DMS153 treated with DMSO at 0.1 percent for 48 hours (cell line): ENCODE data around the gene BAX.

Experiments
- DNase-seq: peaks from one replicate; lab custom pipeline; 2025; ENCODE audit not compliant: unreplicated experiment; lab: John Stamatoyannopoulos, UW

Gene BAX

GRCh38 chr19:48977061-48977460, 22.4 kb downstream of the BAX start:
- no peak for DNase-seq

- DNase-seq, result no peak
These were observed 27.6 kb downstream of the BAX start for GRCh38 chr19:48982280-48982679.

DNA sequence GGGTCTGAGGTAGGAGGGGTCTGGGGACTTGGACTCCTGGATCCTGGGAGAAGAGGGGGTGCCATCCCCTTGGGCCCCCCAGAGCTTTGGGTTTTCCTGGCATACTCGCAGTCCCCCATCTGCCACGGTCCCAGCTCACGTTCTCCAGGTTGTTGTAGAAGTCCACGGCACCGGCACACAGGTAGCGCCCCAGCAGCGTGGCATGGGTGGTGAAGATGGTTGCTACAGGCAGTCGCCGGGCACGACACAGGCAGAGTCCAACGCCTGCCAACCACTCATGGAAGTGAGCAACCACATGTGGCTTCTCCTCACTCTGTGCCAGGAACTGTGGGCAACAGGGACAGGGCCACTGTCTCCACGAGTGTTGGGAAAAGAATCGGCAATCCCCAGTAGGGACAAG, 31.0 kb downstream of the BAX start:
- DNase-seq, result no peak

DNA sequence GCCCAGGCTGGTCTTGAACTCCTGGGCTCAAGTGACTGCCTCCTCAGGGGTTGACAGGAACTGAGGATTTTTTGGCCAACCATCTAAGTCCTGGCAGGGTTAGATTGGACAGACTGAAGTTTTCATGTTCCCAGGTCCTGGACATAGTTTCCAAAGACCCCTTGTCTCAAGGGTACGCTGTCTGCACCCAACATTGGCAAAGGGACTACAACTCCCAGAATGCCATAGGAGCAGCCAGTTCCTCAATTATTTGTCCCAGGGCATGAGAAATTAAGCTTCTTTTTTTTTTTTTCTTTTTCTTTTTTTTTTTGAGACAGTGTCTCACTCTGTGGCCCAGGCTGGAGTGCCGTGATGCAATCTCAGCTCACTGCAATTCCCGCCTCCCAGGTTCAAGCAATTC, 31.5 kb downstream of the BAX start:
- DNase-seq, result no peak

DNA sequence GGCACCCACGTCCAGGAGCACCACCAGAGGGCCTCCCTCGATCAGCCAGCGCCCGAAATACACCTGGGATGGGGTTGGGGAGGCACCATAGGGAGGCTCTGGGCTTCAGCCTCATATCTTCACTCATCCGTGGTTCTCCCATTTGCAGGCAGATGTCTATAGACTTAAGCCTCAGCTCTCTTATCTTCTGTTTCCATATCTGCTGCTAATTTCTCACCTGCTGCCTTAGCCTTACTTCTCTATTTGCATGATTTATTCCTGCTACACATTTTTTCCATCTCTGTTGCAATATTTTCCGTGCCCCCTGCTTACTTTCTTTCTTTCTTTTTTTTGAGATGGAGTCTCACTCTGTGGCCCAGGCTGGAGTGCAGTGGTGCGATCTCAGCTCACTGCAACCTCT, 32.6 kb downstream of the BAX start:
- DNase-seq, result no peak

GRCh38 chr19:48988286-48988685, 33.6 kb downstream of the BAX start:
- no peak for DNase-seq

DNA sequence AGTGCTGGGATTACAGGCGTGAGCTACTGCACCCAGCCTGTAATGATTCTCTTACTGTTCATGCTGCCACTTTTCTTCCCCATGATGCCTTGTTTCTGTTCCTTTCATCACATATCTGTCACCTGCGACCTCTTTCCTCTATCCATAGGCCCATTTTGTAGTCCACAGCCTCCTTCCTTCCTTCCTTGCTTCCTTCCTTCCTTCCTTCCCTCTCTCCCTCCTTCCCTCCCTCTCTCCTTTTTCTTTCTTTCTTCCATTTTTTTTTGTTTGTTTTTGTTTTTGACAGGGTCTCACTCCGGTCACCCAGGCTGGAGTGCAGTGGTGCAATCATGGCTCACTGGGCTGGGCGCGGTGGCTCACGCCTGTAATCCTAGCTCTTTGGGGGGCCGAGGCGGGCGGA, 34.2 kb downstream of the BAX start:
- DNase-seq, result no peak

GRCh38 chr19:48989701-48990291, 35.1 kb downstream of the BAX start:
- DNase-seq, result no peak

DNA sequence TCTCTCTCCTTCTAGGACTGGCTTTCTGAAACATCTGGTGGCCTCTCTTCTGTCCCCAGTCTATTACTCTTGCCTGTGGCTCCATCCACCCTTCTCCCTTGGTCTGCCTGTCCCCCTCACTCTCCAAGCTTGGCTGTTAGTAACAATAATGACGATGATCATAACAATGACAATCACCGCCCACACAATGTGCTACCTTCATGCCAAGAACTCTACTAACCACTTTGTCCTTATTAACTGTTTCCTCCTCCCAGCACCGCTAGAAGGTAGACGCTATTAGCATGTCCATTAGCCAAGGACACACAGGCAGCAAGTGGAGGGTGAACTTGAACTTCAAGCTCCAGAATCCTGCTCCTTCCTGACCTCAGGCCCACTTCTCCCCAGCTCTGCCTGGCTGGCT, 35.7 kb downstream of the BAX start:
- DNase-seq, result no peak

DNA sequence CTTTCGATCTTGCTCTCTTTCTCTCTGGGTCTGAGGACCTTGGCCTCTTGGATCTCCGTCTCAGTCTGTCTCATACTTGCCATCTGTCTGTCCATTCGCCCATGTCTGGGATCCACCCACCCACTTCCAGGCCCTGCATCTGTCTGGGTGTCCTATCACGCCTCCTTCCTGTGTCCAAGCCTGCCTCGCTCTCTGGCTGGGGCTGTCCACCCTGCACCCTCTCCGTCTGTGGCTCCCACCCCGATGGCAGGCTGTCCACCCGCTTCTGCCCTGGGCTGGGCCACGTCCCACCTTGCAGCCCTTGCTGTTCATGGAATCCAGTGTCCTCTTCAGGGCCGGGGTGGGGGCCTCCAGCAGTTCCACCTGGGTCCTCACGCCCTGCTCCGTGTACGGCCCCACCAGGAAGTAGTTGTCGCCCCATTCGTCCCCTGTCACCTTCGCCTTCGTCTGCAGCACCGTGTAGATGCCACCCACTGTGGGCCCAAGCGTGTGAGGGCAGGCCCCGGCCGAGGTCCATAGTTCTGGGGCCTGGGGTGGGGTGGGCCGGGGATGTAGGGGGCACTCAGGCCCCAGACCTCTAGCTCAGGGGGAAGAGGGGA, 36.4 kb downstream of the BAX start:
- DNase-seq, result no peak

GRCh38 chr19:48991873-48992580, 37.4 kb downstream of the BAX start:
- DNase-seq, result no peak

DNA sequence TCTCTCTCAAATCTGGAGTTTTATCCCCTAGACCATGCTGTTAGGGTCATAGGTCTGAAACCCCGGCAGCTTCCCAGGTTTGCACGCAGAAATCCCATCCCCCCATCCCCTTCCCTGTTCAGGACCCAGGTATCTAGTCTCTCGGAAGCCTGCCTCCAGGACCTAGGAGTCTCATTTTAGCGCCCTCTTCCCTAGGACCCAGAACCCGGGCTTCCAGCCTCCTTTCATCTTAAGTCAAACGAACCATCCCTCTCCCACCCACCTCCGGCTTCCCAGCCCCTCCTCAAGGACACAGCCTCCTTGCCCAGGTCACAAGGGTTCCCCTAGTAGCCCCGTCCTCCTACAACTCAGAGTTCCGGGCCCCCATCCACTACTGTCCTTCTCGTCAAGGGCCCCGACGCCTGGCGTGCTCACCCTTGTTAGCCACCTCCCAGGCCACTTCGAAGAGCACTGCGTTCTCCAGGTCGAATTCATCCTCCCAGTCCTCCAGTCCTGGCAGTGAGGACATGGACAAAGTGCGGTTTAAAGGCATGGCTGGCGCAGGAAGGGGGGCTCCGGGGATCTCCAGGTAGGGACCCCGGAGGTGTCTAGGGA, 38.0 kb downstream of the BAX start:
- DNase-seq, result no peak

GRCh38 chr19:48993175-48994034, 38.7 kb downstream of the BAX start, which contains the start of the genes GYS1 and RUVBL2:
Gene GYS1 (minus strand): TSS chr19:48993309. CDS start chr19:48993112, 197 bp downstream.
Gene RUVBL2 (plus strand): TSS chr19:48993887. CDS start chr19:48993912, 25 bp downstream.
- DNase-seq, result peak; percentile 97

- no peak for DNase-seq
These were observed 39.3 kb downstream of the BAX start for GRCh38 chr19:48994035-48994386.

- no peak for DNase-seq
These were observed 43.3 kb downstream of the BAX start for GRCh38 chr19:48997972-48998371.

- DNase-seq, result no peak
These were observed 45.0 kb downstream of the BAX start for GRCh38 chr19:48999481-49000325.

GRCh38 chr19:49004133-49004532, 49.5 kb downstream of the BAX start:
- DNase-seq, result no peak

DNA sequence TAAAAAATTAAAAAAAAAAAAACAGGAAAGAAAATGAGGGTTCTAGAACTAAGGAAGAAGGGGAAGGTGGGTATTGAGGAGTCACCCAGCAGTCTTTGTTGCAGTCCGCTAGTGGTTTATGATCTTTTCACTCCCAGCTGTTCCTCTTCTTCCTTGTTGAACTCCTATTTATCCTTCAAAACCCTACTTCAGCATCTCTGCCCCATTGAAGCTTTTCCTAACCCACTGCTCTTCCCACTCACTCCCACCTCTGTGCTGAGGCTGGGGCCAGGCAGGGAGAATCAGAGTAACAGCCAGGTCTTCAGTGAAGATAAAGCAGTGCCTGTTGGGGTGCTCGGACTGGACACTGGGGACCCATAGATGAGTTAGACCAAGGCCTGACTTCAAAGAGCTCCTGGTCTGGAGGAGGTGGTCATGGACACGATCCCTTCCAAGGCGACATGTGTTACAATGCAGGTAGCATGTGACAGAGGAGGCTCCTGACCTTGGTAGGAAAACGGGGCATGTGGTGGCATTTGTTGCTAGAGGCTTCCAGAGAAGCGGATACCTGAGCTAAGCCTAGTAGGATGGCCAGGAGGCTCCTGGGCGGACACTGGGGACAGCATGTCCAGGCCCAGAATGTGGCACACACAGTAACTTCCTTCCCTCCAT, 50.4 kb downstream of the BAX start:
- DNase-seq, result no peak

DNA sequence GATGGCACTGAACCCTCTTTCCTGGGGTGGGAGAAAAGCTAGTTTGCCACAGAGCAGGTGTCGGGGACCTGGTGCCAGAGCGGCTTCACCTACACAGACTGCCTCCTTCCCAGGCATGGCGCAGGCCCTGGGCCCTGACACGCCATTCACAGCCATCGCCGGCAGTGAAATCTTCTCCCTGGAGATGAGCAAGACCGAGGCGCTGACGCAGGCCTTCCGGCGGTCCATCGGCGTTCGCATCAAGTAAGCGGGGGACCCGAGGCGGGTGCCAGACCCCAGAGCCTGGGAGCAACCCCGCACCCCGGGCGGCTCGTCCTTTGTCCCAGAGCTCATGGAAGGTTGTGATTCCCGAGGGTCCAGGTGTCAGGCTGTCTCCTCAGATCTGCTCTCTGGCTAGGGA, 52.2 kb downstream of the BAX start:
- DNase-seq, result no peak

DNA sequence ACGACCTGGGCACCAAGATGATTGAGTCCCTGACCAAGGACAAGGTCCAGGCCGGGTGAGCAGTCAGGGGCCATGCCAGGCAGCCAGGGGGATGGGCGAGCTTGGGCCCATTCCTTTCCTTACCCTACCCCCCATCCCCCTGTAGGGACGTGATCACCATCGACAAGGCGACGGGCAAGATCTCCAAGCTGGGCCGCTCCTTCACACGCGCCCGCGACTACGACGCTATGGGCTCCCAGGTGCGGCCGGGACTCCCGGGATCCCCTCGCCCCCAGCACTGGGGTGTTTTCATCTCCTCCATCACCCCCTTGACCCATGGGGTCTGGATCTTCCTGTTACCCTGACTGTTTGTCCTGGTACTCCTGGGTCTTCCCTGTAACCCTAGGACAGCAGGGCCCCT, 55.2 kb downstream of the BAX start:
- DNase-seq, result no peak
